ENCODE data around the gene H2BW1. TPM values are rescaled to one million over a fixed set of nuclear protein-coding genes. Genes with fewer than 3 reads are reported as not detected.
"Not testable (repeated sequence)": the region's sequence is repeated elsewhere in the genome, so short reads cannot be mapped to it uniquely, and the experiment has no call there.

The H2BW1 gene
- total RNA-seq (not detected), polyA plus RNA-seq (not detected)
- long read RNA-seq, donor 1: 0 reads
- long read RNA-seq, donor 2: 0 reads
- long read RNA-seq, donor 3: 0 reads
- long read RNA-seq, donor 4: 0 reads
- long read RNA-seq, donor 5: 0 reads
- long read RNA-seq, donor 6: 0 reads
- long read RNA-seq, donor 7: 0 reads
- long read RNA-seq, donor 8: 0 reads
- long read RNA-seq, donor 9: 0 reads
- long read RNA-seq, donor 10: 0 reads

DNA sequence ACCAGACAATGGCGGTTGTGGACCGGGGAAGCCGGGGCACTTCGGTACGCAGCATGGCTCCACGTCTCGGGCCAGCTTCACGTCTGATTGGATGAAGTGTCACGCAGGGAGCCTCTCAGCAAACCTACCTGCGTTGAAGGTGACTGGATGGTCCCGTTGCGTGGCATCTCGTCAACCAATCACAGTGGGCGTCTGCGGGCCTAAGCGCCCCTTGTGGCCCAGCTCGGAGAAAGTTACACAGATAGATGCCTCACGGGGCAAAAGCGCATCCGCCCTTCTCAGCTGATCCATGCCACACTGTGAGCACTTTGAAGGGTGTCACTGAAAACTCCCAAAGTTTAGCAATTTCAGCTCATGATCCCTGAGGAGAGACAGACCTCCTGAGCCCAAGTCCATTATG, at the start of gene H2BW1:
H2BW1 (minus strand) TSS at position 103 of the 400 bp plus-strand sequence. CDS start 132 bp downstream, outside the sequence.
- Histone ChIP-seq H3K27ac (no peak within 1 kb of the TSS), H3K27me3 (peaks cover 0 to 49% (median 0%) of the 10 kb centered on the region in 3 donors), H3K36me3 (no peaks in the 10 kb centered on the region), H3K4me3 (no peak within 1 kb of the TSS), H3K9me3 (peaks cover 0 to 6% (median 0%) of the 10 kb centered on the region in 4 donors), H3K4me1 (no peaks in the 10 kb centered on the region)
- intact Hi-C loops (cut with DNase I; ENCODE audit: low total_unique reads): no loop called here
- WGBS, 5 donors: 89 to 99% (median 91%) methylated on average over 15 to 20 of the region's 20 CpGs
- TF ChIP-seq POLR2A (IDR thresholded peaks at IDR 0.05) (no peak), CTCF (IDR thresholded peaks at IDR 0.05) (no peak), EP300 (IDR thresholded peaks at IDR 0.05) (no peak), POLR2AphosphoS5 (IDR thresholded peaks at IDR 0.05) (no peak)
- DNase-seq: no peak

DNA sequence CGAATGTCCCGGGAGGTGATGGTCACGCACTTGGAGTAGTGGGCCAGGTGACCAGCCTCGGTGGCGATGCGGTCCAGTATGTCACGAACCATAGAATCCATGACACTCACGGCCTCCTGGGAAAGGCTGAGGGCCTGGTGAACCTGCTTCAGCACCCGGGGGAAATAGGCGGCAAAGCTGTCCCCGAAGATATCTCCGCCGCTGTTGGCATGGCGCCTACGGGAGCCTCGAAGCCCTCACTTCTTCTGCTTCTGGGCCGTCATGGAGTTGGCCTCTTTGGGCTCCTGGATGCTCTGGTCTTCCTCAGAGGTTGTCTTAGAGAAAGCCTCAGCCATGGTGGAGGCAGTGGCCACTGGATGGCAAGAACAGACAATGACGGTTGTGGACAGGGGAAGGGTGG, 49.1 kb upstream of the H2BW1 start:
- intact Hi-C loops (cut with DNase I; ENCODE audit: low total_unique reads); H3K4me3 ChIP-seq; H3K27me3 ChIP-seq; H3K4me1 ChIP-seq; H3K27ac ChIP-seq; H3K36me3 ChIP-seq; H3K9me3 ChIP-seq; DNase-seq: not testable (repeated sequence)
- 94 to 98% (median 97%) methylated on average over 8 to 9 of the region's 18 CpGs; no CpG with 5 or more reads in 2 of the 5 donors for WGBS, 5 donors

DNA sequence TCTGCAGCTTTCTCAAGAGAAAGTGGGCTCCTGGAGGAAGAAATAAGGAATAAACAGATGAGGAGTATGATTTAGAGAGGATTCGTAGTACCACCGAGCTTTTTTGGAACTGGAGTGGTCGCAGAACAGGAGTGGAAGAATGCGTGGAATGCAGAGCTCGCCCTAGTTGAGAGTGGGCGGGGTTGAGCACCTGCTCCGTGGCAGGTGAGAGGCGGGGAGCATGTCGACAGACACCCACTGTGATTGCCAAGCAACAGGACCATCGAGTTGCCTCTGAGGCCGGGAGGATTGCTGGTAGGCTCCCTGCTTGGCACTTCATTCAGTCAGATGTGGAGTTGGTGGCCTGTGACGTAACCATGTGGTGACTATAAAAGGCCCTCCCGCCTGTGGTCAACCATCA, 41.4 kb upstream of the H2BW1 start:
- H3K27ac ChIP-seq; H3K9me3 ChIP-seq; H3K4me3 ChIP-seq; H3K27me3 ChIP-seq; intact Hi-C loops (cut with DNase I; ENCODE audit: low total_unique reads); DNase-seq; H3K36me3 ChIP-seq; H3K4me1 ChIP-seq: not testable (repeated sequence)
- WGBS, 5 donors: no CpG with 5 or more reads among the region's 13 CpGs

DNA sequence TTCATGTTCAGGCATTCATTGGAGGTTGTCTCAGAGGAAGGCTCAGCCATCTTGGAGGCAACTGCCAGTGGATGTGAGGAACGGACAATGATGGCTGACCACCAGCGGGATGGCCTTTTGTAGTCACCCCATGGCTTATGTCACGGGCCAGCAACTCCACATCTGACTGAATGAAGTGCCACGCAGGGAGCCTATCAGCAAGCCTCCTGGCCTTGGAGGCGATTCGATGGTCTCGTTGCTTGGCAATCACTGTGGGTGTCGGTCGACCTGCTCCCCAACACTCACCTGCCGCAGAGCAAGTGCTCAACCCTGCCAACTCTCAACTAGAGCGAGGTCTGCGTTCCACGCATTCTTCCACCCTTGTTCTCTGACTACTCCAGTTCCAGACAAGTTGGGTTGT, 33.7 kb upstream of the H2BW1 start:
- WGBS, 5 donors: 85 to 94% (median 93%) methylated on average over 10 to 13 of the region's 13 CpGs
- H3K9me3 ChIP-seq: no peaks in the 10 kb centered on the region
- no peak for DNase-seq
- peaks cover 0 to 39% (median 3%) of the 10 kb centered on the region in 3 donors for H3K27me3 ChIP-seq
- intact Hi-C loops (cut with DNase I; ENCODE audit: low total_unique reads): no loop called here
- no peak overlapping the region for H3K27ac ChIP-seq
- no peaks in the 10 kb centered on the region for H3K36me3 ChIP-seq
- TF ChIP-seq EP300 (IDR thresholded peaks at IDR 0.05) (no peak), CTCF (IDR thresholded peaks at IDR 0.05) (no peak), POLR2A (IDR thresholded peaks at IDR 0.05) (no peak), POLR2AphosphoS5 (IDR thresholded peaks at IDR 0.05) (no peak)
- no peak overlapping the region for H3K4me3 ChIP-seq
- no peaks in the 10 kb centered on the region for H3K4me1 ChIP-seq

- Histone ChIP-seq H3K4me3 (no peak overlapping the region), H3K27ac (no peak overlapping the region), H3K36me3 (no peaks in the 10 kb centered on the region), H3K27me3 (peaks cover 0 to 44% (median 3%) of the 10 kb centered on the region in 3 donors), H3K4me1 (no peaks in the 10 kb centered on the region), H3K9me3 (no peaks in the 10 kb centered on the region)
- 74 to 91% (median 81%) methylated on average over 5 of the region's 5 CpGs for WGBS, 5 donors
- DNase-seq: no peak
- TF ChIP-seq CTCF (IDR thresholded peaks at IDR 0.05) (no peak), POLR2A (IDR thresholded peaks at IDR 0.05) (no peak), POLR2AphosphoS5 (IDR thresholded peaks at IDR 0.05) (no peak), EP300 (IDR thresholded peaks at IDR 0.05) (no peak)
- intact Hi-C loops (cut with DNase I; ENCODE audit: low total_unique reads): no loop called here
Measured at GRCh38 chrX:104045642-104046041, 32.1 kb upstream of the H2BW1 start.

All from stomach (tissue), 19 donors.